Thyroid gland (tissue), 4 donors: Measurements from ENCODE around the gene COTL1. TPM values are rescaled to one million over a fixed set of nuclear protein-coding genes. Genes with fewer than 3 reads are reported as not detected.

Experiments used
- DNase-seq, 2 donors: peaks; one replicate each; pipeline ENCODE4 v3.0.0-alpha.2; 2019
- H3K27ac ChIP-seq, 3 donors: fragments of 200-600 bp; sonication (generic); 1 replicate in 2 of 3; 2 replicates in 1 of 3; pipeline ENCODE4 v1.5.1; 2016 to 2019; ENCODE audit warnings: mild to moderate bottlenecking in 1 of 3, moderate library complexity in 1 of 3
- H3K27me3 ChIP-seq: fragments of 200-600 bp; sonication (generic); one replicate; pipeline ENCODE4 v1.5.1; 2019
- H3K36me3 ChIP-seq, 2 donors: fragments of 200-600 bp; sonication (generic); one replicate each; pipeline ENCODE4 v1.5.1; 2016 to 2019
- H3K4me1 ChIP-seq, 2 donors: fragments of 200-600 bp; sonication (generic); one replicate each; pipeline ENCODE4 v1.5.1; 2017 to 2019
- H3K4me3 ChIP-seq, 3 donors: fragments of 200-600 bp; sonication (generic); replicated peaks in 1 of 3; 1 replicate in 2 of 3; 2 replicates in 1 of 3; pipeline ENCODE4 v1.5.1; 2016; ENCODE audit warnings: mild to moderate bottlenecking in 1 of 3
- H3K9me3 ChIP-seq: fragments of 200-600 bp; sonication (generic); one replicate; pipeline ENCODE4 v1.5.1; 2017
- POLR2A ChIP-seq, 2 donors: fragments of 450-650 bp; IDR thresholded peaks; one replicate each; pipeline ENCODE4 v1.6.1; 2017; ENCODE audit warnings: antibody characterized with exemption in 2 of 2, mild to moderate bottlenecking in 2 of 2, moderate library complexity in 1 of 2
- WGBS, 2 donors: methylation state at CpG; one replicate each; pipeline ENCODE4 v1.1.5; 2017; 5-methylcytosine and 5-hydroxymethylcytosine counted together
- intact Hi-C: fragments of 100-400 bp; cut with DNase I; formaldehyde crosslinking; loops from one replicate; pipeline ENCODE4 v1.15.1; 2023
- total RNA-seq, 4 donors: library from RNA; depleted of rRNA; stranded (reverse); fragments of >200 nt; gene quantifications; one replicate each; pipeline ENCODE4 v1.2.3, GENCODE V29; 2016
- TF ChIP-seq, protein P1 (sequence below), 6 experiments: fragments of 200-600 bp in 3 of 6; fragments of 450-650 bp in 3 of 6; sonication (generic) in 3 of 6; IDR thresholded peaks; one replicate each; pipeline ENCODE4 v1.5.1; 2016 to 2019; ENCODE audit warnings: antibody characterized with exemption in 6 of 6, mild to moderate bottlenecking in 2 of 6, inconsistent platforms in 1 of 6, moderate library complexity in 1 of 6

The COTL1 gene
- total RNA-seq, 4 donors from 2014 or later = 26.0 to 39.7 (median 31.4) TPM

DNA sequence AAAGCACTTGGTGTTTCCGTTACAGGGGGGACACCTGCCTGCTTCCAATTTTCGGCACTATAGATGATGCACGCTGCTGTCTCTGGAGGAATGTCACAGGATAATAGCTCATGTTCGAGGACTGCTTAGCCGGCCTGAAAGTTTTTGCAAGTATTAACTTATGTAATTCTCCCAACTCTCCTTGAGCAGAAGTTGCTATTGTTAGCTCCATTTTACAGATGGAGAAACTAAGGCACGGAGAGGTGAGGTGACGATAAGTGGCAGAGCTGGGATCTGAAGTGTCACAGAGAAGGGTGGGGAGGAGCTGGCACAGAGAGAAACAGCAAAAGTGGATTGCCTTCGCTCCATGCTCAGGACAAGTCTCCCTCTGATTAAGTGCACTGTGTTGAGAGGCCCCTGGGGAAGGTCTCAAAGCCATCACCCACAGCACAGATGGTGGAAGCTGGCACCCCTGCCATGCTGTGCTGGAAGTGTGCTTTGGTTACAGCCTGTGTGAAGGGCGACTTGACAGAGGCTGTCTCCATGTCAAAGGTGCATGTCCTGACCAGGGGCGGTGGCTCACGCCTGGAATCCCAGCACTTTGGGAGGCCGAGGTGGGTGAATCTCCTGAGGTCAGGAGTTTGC is 72.7 kb downstream of the COTL1 start:
- no peak overlapping the region for H3K4me3 ChIP-seq
- no peaks in the 10 kb centered on the region for H3K36me3 ChIP-seq
- TF ChIP-seq, protein P1, sequence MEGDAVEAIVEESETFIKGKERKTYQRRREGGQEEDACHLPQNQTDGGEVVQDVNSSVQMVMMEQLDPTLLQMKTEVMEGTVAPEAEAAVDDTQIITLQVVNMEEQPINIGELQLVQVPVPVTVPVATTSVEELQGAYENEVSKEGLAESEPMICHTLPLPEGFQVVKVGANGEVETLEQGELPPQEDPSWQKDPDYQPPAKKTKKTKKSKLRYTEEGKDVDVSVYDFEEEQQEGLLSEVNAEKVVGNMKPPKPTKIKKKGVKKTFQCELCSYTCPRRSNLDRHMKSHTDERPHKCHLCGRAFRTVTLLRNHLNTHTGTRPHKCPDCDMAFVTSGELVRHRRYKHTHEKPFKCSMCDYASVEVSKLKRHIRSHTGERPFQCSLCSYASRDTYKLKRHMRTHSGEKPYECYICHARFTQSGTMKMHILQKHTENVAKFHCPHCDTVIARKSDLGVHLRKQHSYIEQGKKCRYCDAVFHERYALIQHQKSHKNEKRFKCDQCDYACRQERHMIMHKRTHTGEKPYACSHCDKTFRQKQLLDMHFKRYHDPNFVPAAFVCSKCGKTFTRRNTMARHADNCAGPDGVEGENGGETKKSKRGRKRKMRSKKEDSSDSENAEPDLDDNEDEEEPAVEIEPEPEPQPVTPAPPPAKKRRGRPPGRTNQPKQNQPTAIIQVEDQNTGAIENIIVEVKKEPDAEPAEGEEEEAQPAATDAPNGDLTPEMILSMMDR (IDR thresholded peaks at IDR 0.05) = no peak
- TF ChIP-seq POLR2A (IDR thresholded peaks at IDR 0.05) = no peak
- no peaks in the 10 kb centered on the region for H3K9me3 ChIP-seq
- H3K27me3 ChIP-seq = no peaks in the 10 kb centered on the region
- intact Hi-C loops = no loop called here
- no peak for DNase-seq
- H3K27ac ChIP-seq = no peak overlapping the region
- 79 to 82% methylated on average over 12 of the region's 12 CpGs for WGBS, 2 donors
- no peaks in the 10 kb centered on the region for H3K4me1 ChIP-seq

- Histone ChIP-seq H3K27me3 (no peaks in the 10 kb centered on the region), H3K4me1 (no peaks in the 10 kb centered on the region), H3K36me3 (no peaks in the 10 kb centered on the region), H3K9me3 (no peaks in the 10 kb centered on the region), H3K27ac (no peak overlapping the region), H3K4me3 (no peak overlapping the region)
- WGBS, 2 donors = 64 to 74% methylated on average over 24 to 25 of the region's 25 CpGs
- DNase-seq = no peak
- TF ChIP-seq POLR2A (IDR thresholded peaks at IDR 0.05) = no peak
- TF ChIP-seq, protein P1 (IDR thresholded peaks at IDR 0.05) = no peak
- intact Hi-C loops = no loop called here
These were observed 73.7 kb downstream of the COTL1 start for GRCh38 chr16:84544031-84544773.

- H3K9me3 ChIP-seq = no peaks in the 10 kb centered on the region
- no peak overlapping the region for H3K4me3 ChIP-seq
- no peaks in the 10 kb centered on the region for H3K36me3 ChIP-seq
- no peaks in the 10 kb centered on the region for H3K4me1 ChIP-seq
- TF ChIP-seq, protein P1 (IDR thresholded peaks at IDR 0.05) = no peak
- TF ChIP-seq POLR2A (IDR thresholded peaks at IDR 0.05) = no peak
- H3K27me3 ChIP-seq = no peaks in the 10 kb centered on the region
- no peak for DNase-seq
- WGBS, 2 donors = 93 to 94% methylated on average over 2 of the region's 2 CpGs
- no peak overlapping the region for H3K27ac ChIP-seq
- intact Hi-C loops = no loop called here
These were observed 74.6 kb downstream of the COTL1 start for GRCh38 chr16:84543253-84543652.

GRCh38 chr16:84541999-84542817 is 75.7 kb downstream of the COTL1 start:
- intact Hi-C loops = no loop called here
- no peak for DNase-seq
- Histone ChIP-seq H3K27me3 (no peaks in the 10 kb centered on the region), H3K27ac (no peak overlapping the region), H3K36me3 (no peaks in the 10 kb centered on the region), H3K4me1 (no peaks in the 10 kb centered on the region), H3K4me3 (no peak overlapping the region), H3K9me3 (no peaks in the 10 kb centered on the region)
- no peak for TF ChIP-seq POLR2A (IDR thresholded peaks at IDR 0.05)
- TF ChIP-seq, protein P1 (IDR thresholded peaks at IDR 0.05) = no peak
- 86 to 91% methylated on average over 7 of the region's 7 CpGs for WGBS, 2 donors
